HepG2 (cell line): ENCODE results near the gene GAS2L1. TPM values are rescaled to one million over a fixed set of nuclear protein-coding genes. Genes with fewer than 3 reads are reported as not detected.

Source experiments
- ATAC-seq: fragments of 200-7000 bp; cut with Tn5 transposase; 3 replicates; pipeline ENCODE4 v1.9.1; 2020; ENCODE audit warnings: mild to moderate bottlenecking, moderate library complexity
- BruUV-seq: library from RNA; stranded (reverse); fragments of 400-500 nt; replicated peaks from 2 replicates; lab custom pipeline; 2021; lab: Mats Ljungman, UMichigan
- CTCF ChIA-PET: fragments of 300-600 bp; formaldehyde crosslinking; extraction: SDS; loops from one replicate; lab custom pipeline; 2021; ENCODE audit warnings: low total read pairs, inconsistent platforms, low intra/inter-chr PET ratio; lab: Yijun Ruan, JAX
- POLR2A ChIA-PET: fragments of 350-600 bp; sonication (Branson Sonifier 250); formaldehyde crosslinking; loops from one replicate; lab custom pipeline; 2020; ENCODE audit warnings: antibody characterized with exemption, inconsistent platforms; lab: Yijun Ruan, JAX
- DNase-seq: peaks from one replicate; pipeline ENCODE4 v3.0.0-alpha.2; 2015; ENCODE audit warnings: low spot score
- FAIRE-seq: peaks from 3 replicates; lab custom pipeline; 2011; peaks lifted over from hg19 to GRCh38; lab: Jason Lieb, UNC
- H2AFZ ChIP-seq: one replicate; pipeline ENCODE4 v1.6.1; 2011; ENCODE audit warnings: low read length, inconsistent platforms
- H3K27ac ChIP-seq: fragments of 300-600 bp; 3 replicates; pipeline ENCODE4 v1.8.0; 2011; ENCODE audit warnings: mixed run types, mild to moderate bottlenecking, mixed read lengths, low read length, inconsistent platforms; ENCODE audit not compliant: insufficient read depth; ENCODE audit errors: extremely low read length
- H3K27me3 ChIP-seq, 2 experiments: fragments of 200-600 bp in 1 of 2; 2 replicates in 1 of 2; 3 replicates in 1 of 2; pipeline versions ENCODE4 v1.6.0 to v1.8.0; 2011; ENCODE audit warnings: low read length in 2 of 2, mild to moderate bottlenecking in 2 of 2, moderate library complexity in 2 of 2, inconsistent platforms in 1 of 2; ENCODE audit not compliant: insufficient read depth in 2 of 2, control insufficient read depth in 1 of 2
- H3K36me3 ChIP-seq, 2 experiments: fragments of 200-600 bp in 1 of 2; replicated peaks in 1 of 2; 2 replicates in 1 of 2; 3 replicates in 1 of 2; pipeline versions ENCODE4 v1.5.1 to v1.8.0; 2011; ENCODE audit warnings: low read length in 2 of 2, inconsistent platforms in 1 of 2; ENCODE audit not compliant: insufficient read depth in 2 of 2, control insufficient read depth in 1 of 2
- H3K4me1 ChIP-seq: 2 replicates; pipeline ENCODE4 v1.5.1; 2012; ENCODE audit warnings: low read length, inconsistent platforms; ENCODE audit not compliant: insufficient read depth
- H3K4me2 ChIP-seq: 2 replicates; pipeline ENCODE4 v1.6.0; 2011; ENCODE audit warnings: low read depth, low read length, inconsistent platforms
- H3K4me3 ChIP-seq, 3 experiments: fragments of 200-600 bp in 1 of 3; sonication (generic), shearing (Covaris generic) in 1 of 3; replicated peaks in 1 of 3; 2 replicates each; pipeline ENCODE4 v1.5.1; 2011 to 2016; ENCODE audit warnings: low read length in 3 of 3, inconsistent platforms in 2 of 3, low read depth in 2 of 3, mild to moderate bottlenecking in 2 of 3, control low read depth in 1 of 3, mixed read lengths in 1 of 3; ENCODE audit not compliant: insufficient read depth in 1 of 3
- H3K79me2 ChIP-seq: one replicate; pipeline ENCODE4 v1.6.1; 2011; ENCODE audit warnings: low read length, inconsistent platforms; ENCODE audit not compliant: insufficient read depth
- H3K9ac ChIP-seq: 2 replicates; pipeline ENCODE4 v1.6.0; 2011; ENCODE audit warnings: mild to moderate bottlenecking, low read depth, low read length, inconsistent platforms; ENCODE audit not compliant: insufficient read depth
- H3K9me3 ChIP-seq: 2 replicates; pipeline ENCODE4 v1.5.1; 2012; ENCODE audit warnings: mild to moderate bottlenecking, low read length
- H4K20me1 ChIP-seq: 2 replicates; pipeline ENCODE4 v1.6.0; 2011; ENCODE audit warnings: inconsistent platforms, mild to moderate bottlenecking, low read length, moderate library complexity; ENCODE audit not compliant: insufficient read depth
- GTF2F1 ChIP-seq: fragments of 150-350 bp; IDR thresholded peaks from 2 replicates; pipeline ENCODE4 v1.6.1; 2014; ENCODE audit warnings: low read length
- HMGA1 ChIP-seq: sonication (generic); formaldehyde crosslinking; conservative IDR thresholded peaks from 2 replicates; pipeline ENCODE4 v1.4.0; 2020; ENCODE audit warnings: missing genetic modification reagents
- HNRNPLL ChIP-seq: fragments of 200-400 bp; formaldehyde crosslinking; IDR thresholded peaks from 2 replicates; pipeline ENCODE4 v1.6.1; 2017; ENCODE audit warnings: mild to moderate bottlenecking, low read depth, low read length; ENCODE audit not compliant: poor library complexity, severe bottlenecking
- KAT2B ChIP-seq: fragments of 150-350 bp; IDR thresholded peaks from 2 replicates; pipeline ENCODE4 v1.6.1; 2014; ENCODE audit warnings: low read depth, low read length, borderline replicate concordance
- NFE2 ChIP-seq: sonication (generic); formaldehyde crosslinking; IDR thresholded peaks from 2 replicates; pipeline ENCODE4 v1.4.0; 2020; ENCODE audit warnings: missing genetic modification reagents
- RORA ChIP-seq: sonication (generic); formaldehyde crosslinking; IDR thresholded peaks from 2 replicates; pipeline ENCODE4 v1.5.0; 2020; ENCODE audit warnings: mild to moderate bottlenecking, missing genetic modification reagents, moderate library complexity
- SMARCE1 ChIP-seq: fragments of 450-650 bp; IDR thresholded peaks from 2 replicates; pipeline ENCODE4 v1.6.1; 2017; ENCODE audit warnings: borderline replicate concordance
- SP5 ChIP-seq: IDR thresholded peaks from 2 replicates; pipeline ENCODE4 v1.6.1; 2016; ENCODE audit warnings: low read depth, borderline replicate concordance
- ZNF224 ChIP-seq: sonication (generic); formaldehyde crosslinking; IDR thresholded peaks from 2 replicates; pipeline ENCODE4 v1.5.0; 2020; ENCODE audit warnings: mild to moderate bottlenecking, missing genetic modification reagents
- ZNF777 ChIP-seq: sonication (generic); formaldehyde crosslinking; IDR thresholded peaks from 2 replicates; pipeline ENCODE4 v1.4.0; 2020; ENCODE audit warnings: missing genetic modification reagents
- ZSCAN29 ChIP-seq: sonication (generic); formaldehyde crosslinking; conservative IDR thresholded peaks from 2 replicates; pipeline ENCODE4 v1.4.0; 2020; ENCODE audit warnings: mild to moderate bottlenecking, missing genetic modification reagents
- WGBS: methylation state at CpG from one replicate; pipeline ENCODE4 v1.1.6; 2017; ENCODE audit warnings: low lambda C conversion rate; 5-methylcytosine and 5-hydroxymethylcytosine counted together
- in situ Hi-C: cut with HindIII; loops from 2 replicates; pipeline ENCODE4 v1.10.0; 2017; ENCODE audit warnings: low pct_unique_long_range_greater_than_20kb; ENCODE audit not compliant: extremely low pct_ligation_motif_present
- intact Hi-C: fragments of 100-400 bp; cut with micrococcal nuclease; formaldehyde crosslinking; loops from one replicate; pipeline ENCODE4 v1.10.0; 2022; ENCODE audit not compliant: unreplicated experiment
- polyA plus RNA-seq, 8 experiments: library from polyadenylated mRNA; depleted of rRNA in 3 of 8; stranded (reverse) in 7 of 8; unstranded in 1 of 8; fragments of >200 nt; fragmentation: Illumina TruSeq in 4 of 8; extraction: Trizol in 4 of 8; gene quantifications; 2 replicates each; pipeline versions ENCODE4 v1.2.1 to v1.2.3, GENCODE V29; 2011 to 2016; ENCODE audit warnings: low read depth in 4 of 8, missing spikeins in 1 of 8, mixed read lengths in 1 of 8; ENCODE audit not compliant: insufficient read depth in 1 of 8
- total RNA-seq, 5 experiments: library from RNA; depleted of rRNA; stranded (reverse); fragments of >200 nt; fragmentation: Illumina TruSeq; extraction: Trizol; gene quantifications; 2 replicates each; pipeline ENCODE4 v1.2.3, GENCODE V29; 2016; ENCODE audit warnings: low read depth in 1 of 5
- TF ChIP-seq, protein P1 (sequence below): sonication (generic); formaldehyde crosslinking; IDR thresholded peaks from 2 replicates; pipeline ENCODE4 v1.4.0; 2020; ENCODE audit warnings: missing genetic modification reagents
- TF ChIP-seq, protein P2 (sequence below): sonication (generic); formaldehyde crosslinking; IDR thresholded peaks from 2 replicates; pipeline ENCODE4 v1.9.0; 2022; ENCODE audit warnings: missing genetic modification reagents, mild to moderate bottlenecking, borderline replicate concordance
- TF ChIP-seq, protein P3 (sequence below), 2 experiments: sonication (generic) in 1 of 2; formaldehyde crosslinking in 1 of 2; IDR thresholded peaks; 2 replicates each; pipeline versions ENCODE4 v1.4.0 to v1.6.1; 2018 to 2020; ENCODE audit warnings: missing genetic modification reagents in 2 of 2, borderline replicate concordance in 1 of 2, low read depth in 1 of 2, mild to moderate bottlenecking in 1 of 2, missing biosample characterization in 1 of 2
- TF ChIP-seq, protein P4 (sequence below): sonication (generic); formaldehyde crosslinking; IDR thresholded peaks from 2 replicates; pipeline ENCODE4 v1.4.0; 2020; ENCODE audit warnings: missing genetic modification reagents
- TF ChIP-seq, protein P5 (sequence below): sonication (generic); formaldehyde crosslinking; IDR thresholded peaks from 2 replicates; pipeline ENCODE4 v1.4.0; 2020; ENCODE audit warnings: mild to moderate bottlenecking, missing genetic modification reagents

GAS2L1 gene
- total and polyA plus RNA-seq, 2 of the 13 experiments (the other 11 are each of a cell fraction or from before 2014, with no cell fraction given): 1.8 to 3.3 TPM

DNA sequence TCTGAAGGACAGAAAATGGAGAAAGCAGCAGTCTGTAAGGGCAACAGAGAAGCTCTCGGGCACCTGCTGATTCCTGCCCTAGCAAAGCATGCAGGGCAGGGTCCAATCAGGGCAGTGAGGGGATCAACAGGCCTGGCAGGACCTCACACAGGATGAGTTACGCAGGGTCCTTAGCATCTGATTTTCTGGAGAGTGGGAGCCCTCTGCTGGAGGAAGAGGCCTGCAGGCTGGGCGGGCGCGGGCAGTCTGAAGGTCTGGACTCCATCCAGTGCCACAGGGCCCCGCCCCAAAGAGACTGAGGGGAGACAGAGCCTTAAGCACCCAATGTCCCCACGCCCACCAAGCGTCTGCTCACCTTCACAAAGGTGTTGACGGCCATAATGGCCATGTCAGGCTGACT lies 53.0 kb downstream of the GAS2L1 start:
- Histone ChIP-seq H3K27me3 (no peaks in the 10 kb centered on the region), H3K79me2 (no peaks in the 10 kb centered on the region), H3K27ac (no peak overlapping the region), H3K36me3 (peaks cover 18 to 30% of the 10 kb centered on the region in 2 experiments; a peak in 4 of 5 replicates), H3K9ac (no peak overlapping the region), H2AFZ (no peak overlapping the region), H3K4me3 (no peak overlapping the region), H4K20me1 (no peaks in the 10 kb centered on the region), H3K4me1 (no peaks in the 10 kb centered on the region), H3K9me3 (no peaks in the 10 kb centered on the region), H3K4me2 (no peak overlapping the region)
- peak; percentile 95 for ATAC-seq
- intact Hi-C loops: loop anchor here (1.0 kb wide), 1 partner anchor 53 kb away; the partner anchor contains the start of gene GAS2L1
- ChIA-PET POLR2A (no interaction called here), CTCF (interaction anchor here (1.5 kb wide), 1 partner anchor 53 kb away, joined by 8 read pairs; the partner anchor contains the start of gene GAS2L1)
- 82% methylated on average over 4 of the region's 9 CpGs for WGBS
- DNase-seq: peak; percentile 50
- BruUV-seq: no TSS peak
- FAIRE-seq: peak; percentile 32
- in situ Hi-C loops: loop anchor here (5.0 kb wide), 1 partner anchor 52 kb away; the partner anchor contains the start of gene GAS2L1
- TF ChIP-seq RORA (CRISPR knock-in tag): no peak
- TF ChIP-seq, protein P1, sequence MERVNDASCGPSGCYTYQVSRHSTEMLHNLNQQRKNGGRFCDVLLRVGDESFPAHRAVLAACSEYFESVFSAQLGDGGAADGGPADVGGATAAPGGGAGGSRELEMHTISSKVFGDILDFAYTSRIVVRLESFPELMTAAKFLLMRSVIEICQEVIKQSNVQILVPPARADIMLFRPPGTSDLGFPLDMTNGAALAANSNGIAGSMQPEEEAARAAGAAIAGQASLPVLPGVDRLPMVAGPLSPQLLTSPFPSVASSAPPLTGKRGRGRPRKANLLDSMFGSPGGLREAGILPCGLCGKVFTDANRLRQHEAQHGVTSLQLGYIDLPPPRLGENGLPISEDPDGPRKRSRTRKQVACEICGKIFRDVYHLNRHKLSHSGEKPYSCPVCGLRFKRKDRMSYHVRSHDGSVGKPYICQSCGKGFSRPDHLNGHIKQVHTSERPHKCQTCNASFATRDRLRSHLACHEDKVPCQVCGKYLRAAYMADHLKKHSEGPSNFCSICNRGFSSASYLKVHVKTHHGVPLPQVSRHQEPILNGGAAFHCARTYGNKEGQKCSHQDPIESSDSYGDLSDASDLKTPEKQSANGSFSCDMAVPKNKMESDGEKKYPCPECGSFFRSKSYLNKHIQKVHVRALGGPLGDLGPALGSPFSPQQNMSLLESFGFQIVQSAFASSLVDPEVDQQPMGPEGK: no peak
- TF ChIP-seq, protein P2, sequence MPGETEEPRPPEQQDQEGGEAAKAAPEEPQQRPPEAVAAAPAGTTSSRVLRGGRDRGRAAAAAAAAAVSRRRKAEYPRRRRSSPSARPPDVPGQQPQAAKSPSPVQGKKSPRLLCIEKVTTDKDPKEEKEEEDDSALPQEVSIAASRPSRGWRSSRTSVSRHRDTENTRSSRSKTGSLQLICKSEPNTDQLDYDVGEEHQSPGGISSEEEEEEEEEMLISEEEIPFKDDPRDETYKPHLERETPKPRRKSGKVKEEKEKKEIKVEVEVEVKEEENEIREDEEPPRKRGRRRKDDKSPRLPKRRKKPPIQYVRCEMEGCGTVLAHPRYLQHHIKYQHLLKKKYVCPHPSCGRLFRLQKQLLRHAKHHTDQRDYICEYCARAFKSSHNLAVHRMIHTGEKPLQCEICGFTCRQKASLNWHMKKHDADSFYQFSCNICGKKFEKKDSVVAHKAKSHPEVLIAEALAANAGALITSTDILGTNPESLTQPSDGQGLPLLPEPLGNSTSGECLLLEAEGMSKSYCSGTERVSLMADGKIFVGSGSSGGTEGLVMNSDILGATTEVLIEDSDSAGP (CRISPR knock-in tag): peak; percentile 78
- no peak for TF ChIP-seq SMARCE1
- no peak for TF ChIP-seq NFE2 (CRISPR knock-in tag)
- TF ChIP-seq, protein P3, sequence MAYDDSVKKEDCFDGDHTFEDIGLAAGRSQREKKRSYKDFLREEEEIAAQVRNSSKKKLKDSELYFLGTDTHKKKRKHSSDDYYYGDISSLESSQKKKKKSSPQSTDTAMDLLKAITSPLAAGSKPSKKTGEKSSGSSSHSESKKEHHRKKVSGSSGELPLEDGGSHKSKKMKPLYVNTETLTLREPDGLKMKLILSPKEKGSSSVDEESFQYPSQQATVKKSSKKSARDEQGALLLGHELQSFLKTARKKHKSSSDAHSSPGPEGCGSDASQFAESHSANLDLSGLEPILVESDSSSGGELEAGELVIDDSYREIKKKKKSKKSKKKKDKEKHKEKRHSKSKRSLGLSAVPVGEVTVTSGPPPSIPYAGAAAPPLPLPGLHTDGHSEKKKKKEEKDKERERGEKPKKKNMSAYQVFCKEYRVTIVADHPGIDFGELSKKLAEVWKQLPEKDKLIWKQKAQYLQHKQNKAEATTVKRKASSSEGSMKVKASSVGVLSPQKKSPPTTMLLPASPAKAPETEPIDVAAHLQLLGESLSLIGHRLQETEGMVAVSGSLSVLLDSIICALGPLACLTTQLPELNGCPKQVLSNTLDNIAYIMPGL (CRISPR knock-in tag; IDR thresholded peaks at IDR 0.05; ENCODE audit: borderline replicate concordance in 1 of 2, low read depth in 1 of 2): 0 out of 4 replicates have a peak, but pooled peaks of 1 of the 2 experiments have one; percentile 30
- TF ChIP-seq, protein P4, sequence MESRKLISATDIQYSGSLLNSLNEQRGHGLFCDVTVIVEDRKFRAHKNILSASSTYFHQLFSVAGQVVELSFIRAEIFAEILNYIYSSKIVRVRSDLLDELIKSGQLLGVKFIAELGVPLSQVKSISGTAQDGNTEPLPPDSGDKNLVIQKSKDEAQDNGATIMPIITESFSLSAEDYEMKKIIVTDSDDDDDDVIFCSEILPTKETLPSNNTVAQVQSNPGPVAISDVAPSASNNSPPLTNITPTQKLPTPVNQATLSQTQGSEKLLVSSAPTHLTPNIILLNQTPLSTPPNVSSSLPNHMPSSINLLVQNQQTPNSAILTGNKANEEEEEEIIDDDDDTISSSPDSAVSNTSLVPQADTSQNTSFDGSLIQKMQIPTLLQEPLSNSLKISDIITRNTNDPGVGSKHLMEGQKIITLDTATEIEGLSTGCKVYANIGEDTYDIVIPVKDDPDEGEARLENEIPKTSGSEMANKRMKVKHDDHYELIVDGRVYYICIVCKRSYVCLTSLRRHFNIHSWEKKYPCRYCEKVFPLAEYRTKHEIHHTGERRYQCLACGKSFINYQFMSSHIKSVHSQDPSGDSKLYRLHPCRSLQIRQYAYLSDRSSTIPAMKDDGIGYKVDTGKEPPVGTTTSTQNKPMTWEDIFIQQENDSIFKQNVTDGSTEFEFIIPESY: peak; percentile 81; the same call in 1 of the 2 replicates
- TF ChIP-seq HMGA1: no peak
- TF ChIP-seq KAT2B: no peak
- TF ChIP-seq ZNF224 (CRISPR knock-in tag): no peak
- no peak for TF ChIP-seq SP5 (CRISPR knock-in tag)
- TF ChIP-seq GTF2F1: no peak
- no peak for TF ChIP-seq ZSCAN29 (CRISPR knock-in tag)
- TF ChIP-seq ZNF777 (CRISPR knock-in tag): no peak
- peak; percentile 19 for TF ChIP-seq HNRNPLL
- TF ChIP-seq, protein P5, sequence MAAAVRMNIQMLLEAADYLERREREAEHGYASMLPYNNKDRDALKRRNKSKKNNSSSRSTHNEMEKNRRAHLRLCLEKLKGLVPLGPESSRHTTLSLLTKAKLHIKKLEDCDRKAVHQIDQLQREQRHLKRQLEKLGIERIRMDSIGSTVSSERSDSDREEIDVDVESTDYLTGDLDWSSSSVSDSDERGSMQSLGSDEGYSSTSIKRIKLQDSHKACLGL: no peak
